HG02610 (cell line): Measurements from ENCODE around the gene PLPP6.

Experiments
- ATAC-seq: cut with Tn5 transposase; IDR thresholded peaks from one replicate; pipeline ENCODE4 v1.9.1; 2021; ENCODE audit warnings: mild to moderate bottlenecking, moderate library complexity; ENCODE audit not compliant: unreplicated experiment

PLPP6 gene

DNA sequence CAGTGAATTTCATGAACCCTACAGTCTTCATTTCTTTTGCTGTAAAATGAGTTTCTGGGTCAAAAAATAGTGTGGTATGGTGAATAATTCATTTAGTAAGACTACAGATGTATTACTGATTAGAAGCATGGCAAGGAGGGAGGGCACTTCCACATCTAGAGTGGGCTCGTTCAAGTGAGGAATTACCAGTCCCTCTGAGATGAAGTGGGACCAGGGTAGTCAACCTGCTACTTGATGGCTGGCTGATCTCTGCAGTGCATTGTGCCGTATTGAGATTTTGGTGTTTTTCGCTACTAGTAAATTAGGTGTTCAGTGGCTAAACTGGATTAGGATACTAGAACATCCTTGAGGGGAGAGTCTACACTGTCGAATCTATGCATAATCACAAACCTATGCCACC, 28.1 kb downstream of the PLPP6 start:
- peak; percentile 80 for ATAC-seq

DNA sequence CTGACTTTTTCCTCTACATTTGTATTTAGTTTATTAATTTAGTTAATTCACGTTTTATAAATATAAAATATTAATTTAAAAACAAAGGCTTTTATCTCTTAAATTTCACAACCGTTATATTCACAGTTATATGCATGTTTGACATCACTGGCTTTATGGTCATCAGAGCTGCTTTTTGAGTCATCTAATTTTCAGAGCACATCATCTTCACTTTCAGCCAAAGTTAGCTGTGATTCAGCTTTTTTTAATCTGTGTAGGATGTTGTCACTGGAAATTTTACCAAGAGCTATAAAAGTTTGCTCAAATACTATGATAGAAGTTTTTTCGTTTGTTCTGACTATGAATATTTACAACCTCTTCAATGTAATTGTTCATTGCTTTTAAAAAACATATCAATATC, 29.7 kb downstream of the PLPP6 start:
- no peak for ATAC-seq

DNA sequence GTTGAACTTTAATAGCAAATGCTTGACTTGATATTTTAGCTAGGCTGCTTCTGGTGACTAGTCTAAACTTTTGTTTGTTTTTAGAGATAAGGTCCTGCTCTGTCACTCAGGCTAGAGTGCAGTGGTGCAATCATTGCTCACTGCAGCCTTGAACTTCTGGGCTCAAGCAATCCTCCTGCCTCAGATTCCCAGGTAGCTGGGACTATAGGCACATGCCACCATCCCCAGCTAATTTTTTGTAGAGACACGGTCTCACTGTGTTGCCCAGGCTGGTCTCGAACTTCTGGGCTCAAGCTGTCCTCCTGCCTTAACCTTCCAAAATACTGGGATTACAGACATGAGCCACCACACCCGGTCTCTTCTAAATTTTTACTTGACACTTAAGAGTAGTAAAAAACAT, 38.0 kb downstream of the PLPP6 start:
- ATAC-seq, result no peak

DNA sequence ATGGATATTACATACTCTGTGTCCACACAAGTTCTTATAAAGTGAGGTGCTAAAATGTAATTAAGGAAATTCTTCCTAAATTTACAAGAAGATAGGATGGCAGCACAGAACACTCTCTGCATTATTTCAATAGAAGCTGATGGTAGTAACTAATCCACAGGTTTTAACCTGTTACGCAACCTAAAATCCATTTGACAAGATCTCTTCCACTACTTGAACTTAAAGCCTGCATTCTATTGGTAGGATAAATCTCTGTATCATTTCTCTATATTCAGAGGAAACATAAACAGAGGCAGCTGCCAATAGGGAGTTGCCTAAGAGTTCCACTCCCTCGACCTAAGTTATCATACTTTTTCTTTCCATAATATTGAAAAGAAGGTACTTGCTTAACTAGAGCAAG, 38.8 kb downstream of the PLPP6 start:
- no peak for ATAC-seq

DNA sequence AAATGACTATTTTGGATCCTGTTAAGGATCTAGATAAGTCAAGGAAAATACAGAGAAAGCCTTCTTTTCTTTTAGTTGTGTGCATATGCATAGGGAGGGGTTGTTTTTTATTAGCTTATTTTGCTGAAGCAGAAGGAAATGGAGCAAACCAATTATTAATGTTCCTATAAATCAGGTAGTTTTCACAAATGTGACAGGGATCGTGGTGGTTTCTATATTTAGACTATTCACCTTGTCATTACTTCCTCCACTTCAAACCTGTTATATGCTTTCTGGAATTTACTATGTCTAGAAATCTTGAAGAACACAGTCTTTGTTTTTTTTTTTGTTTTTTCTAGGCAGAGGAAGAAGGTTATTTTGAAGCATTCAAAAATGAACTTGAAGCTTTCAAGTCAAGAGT, 39.4 kb downstream of the PLPP6 start:
- ATAC-seq, result no peak

DNA sequence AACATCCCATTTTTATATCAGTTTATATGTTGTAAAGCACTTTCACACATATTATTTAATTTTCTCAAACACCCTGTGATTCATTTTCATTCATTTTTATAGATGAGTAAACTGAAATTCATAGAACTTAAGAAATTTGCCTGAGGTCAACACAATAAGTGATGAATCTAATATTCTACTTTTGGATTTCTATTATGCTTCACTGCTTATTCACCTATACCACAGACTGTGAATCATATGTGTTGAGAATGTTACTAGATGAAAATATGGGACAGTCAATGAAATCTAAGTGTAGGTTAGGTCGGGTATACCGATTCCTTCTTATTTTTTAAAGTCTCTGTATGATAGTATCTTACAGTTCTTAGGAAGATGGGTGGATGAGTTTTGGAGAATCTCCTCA, 42.0 kb downstream of the PLPP6 start:
- no peak for ATAC-seq

DNA sequence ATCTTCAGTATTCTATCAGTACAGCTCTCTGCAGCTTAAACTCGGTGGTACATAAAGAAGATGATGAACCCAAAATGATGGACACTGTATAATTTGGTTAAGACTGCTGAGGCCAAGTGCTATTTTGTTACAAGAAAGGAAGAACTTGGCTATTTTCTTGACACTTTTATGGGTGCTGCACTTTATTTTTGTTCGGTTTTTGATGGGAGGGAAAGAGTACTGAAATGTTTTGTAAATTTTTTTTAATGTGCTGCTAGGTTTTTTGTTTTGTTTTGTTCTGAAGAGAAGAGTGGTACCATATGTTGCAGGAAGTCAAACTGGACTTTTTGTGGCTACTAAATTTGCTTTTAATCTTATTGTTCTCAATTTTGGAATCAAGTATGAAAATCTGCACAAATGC, 43.9 kb downstream of the PLPP6 start:
- ATAC-seq, result no peak

DNA sequence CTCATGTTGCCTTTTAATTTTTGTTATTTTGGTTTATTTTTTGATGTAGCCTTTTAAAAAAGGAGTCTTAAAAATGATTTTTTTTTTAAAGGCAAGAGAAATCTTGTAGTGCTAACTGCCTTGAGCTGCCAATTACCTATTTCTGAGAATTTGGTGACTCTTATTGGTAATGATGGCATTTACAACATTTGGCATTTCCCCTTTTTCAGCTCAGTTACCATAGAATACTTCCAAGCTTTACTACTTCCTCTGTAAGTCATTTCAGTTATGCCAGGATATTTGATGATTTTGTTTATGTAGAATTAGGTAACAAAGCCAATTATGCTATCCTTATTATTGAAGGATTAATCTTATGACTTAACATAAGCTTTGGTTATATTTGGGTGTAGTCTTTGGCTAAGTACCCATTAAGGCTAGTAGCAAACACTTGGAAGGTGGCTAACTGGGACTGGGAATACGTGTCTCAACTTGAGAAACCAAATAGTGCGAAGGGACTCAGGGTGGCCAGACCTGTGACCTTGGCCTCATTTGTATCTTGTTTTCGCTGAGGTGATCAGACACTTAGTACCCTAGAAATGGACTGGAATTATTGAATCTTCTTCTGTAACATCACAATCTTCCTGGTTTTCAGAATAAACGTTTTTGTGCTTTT, 45.0 kb downstream of the PLPP6 start:
- no peak for ATAC-seq

DNA sequence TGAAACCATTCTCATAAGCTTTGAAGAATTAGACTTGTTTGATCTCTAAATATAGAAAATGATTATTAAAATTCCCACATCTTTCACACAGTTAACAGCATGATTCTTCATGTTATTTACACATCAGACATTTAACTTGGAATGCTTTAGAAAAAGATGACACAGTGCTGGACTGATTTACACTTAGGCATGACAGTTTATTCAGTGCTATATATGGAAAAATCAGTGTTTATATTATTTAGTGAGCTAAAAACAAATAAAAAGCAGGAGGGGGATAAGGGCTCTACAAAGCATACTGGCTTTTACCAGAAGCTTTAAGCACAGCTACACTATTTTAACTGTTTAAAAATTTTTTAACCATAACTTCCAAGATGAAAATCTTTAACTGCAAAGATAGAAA, 47.3 kb downstream of the PLPP6 start:
- ATAC-seq, result no peak

DNA sequence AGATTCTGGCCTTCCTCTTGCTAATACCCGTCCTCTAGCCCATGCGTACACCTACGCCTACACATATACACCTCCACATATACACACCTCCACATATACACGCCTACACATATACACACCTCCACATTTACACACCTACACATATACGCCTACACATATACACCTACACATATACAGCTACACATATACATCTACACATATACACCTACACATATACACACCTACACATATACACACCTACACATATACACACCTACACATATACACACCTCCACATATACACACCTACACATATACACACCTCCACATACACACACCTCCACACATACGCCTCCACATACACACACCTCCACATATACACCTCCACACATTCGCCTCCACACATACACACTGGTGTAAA, 51.8 kb downstream of the PLPP6 start:
- ATAC-seq, result no peak

DNA sequence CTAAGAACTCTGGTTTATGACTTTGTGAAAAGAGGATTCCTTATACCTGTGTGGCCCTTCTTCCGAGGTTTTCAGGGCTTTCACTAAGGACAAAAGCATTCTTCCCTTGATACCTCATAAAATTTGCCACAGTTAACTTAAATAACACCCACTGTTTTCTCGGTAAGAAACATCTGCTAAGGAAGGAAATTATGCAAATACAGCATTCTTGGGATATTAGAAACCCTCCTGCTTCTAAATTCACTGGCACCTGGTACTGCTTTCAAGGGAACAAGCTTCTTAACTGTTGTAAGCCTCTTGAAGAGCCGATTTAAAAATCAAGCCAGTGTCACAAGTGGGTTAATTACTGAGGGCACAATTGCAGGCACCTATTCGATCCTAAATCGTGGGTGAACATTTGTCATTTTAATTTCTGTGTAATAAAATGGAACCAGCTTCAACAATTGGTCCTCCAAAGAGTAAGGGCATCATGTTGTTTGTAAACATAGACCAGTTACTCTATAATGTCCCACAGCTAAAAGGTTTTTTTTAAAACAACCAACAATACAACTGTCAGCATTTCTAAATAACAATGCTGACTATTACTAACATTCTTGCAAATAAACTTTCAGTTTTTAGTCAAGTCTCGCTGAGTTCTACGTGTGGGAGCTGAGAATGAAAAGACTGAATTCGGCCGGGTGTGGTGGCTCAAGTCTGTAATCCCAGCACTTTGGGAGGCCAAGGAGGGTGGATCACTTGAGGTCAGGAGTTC, 52.3 kb downstream of the PLPP6 start:
- no peak for ATAC-seq
